ACHN (cell line): Measurements from ENCODE around the gene MAPK8IP3.
"Not testable (repeated sequence)": the region's sequence is repeated elsewhere in the genome, so short reads cannot be mapped to it uniquely, and the experiment has no call there.

Experiments
- DNase-seq: peaks from one replicate; pipeline ENCODE4 v3.0.0-alpha.2; 2015
- in situ Hi-C: cut with HindIII; loops from 2 replicates; pipeline ENCODE4 v1.10.0; 2017; ENCODE audit warnings: low sequenced_read_pairs, low pct_ligation_motif_present, low pct_unique_long_range_greater_than_20kb

The MAPK8IP3 gene

GRCh38 chr16:1727651-1728624 is 21.9 kb downstream of the MAPK8IP3 start:
- in situ Hi-C loops = no loop called here
- DNase-seq = no peak

GRCh38 chr16:1729026-1729425 is 23.0 kb downstream of the MAPK8IP3 start:
- in situ Hi-C loops = no loop called here
- DNase-seq = no peak

DNA sequence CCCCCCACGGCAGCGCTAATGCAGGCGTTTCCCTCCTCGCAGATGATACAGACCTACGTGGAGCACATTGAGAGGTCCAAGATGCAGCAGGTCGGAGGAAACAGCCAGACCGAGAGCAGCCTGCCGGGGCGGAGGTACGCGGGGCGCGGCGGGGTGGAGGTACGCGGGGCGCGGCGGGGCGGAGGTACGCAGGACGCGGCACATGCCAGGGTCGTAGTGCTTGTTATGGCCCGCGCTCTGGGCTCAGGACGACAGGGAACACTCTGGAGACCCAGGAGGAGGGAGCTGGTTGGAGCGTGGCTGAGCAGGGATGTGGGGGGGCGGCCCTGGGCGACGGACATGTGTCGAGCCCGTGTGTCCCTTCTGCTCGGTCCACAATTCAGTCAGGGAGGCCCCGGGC is 23.4 kb downstream of the MAPK8IP3 start:
- in situ Hi-C loops = no loop called here
- DNase-seq = no peak

DNA sequence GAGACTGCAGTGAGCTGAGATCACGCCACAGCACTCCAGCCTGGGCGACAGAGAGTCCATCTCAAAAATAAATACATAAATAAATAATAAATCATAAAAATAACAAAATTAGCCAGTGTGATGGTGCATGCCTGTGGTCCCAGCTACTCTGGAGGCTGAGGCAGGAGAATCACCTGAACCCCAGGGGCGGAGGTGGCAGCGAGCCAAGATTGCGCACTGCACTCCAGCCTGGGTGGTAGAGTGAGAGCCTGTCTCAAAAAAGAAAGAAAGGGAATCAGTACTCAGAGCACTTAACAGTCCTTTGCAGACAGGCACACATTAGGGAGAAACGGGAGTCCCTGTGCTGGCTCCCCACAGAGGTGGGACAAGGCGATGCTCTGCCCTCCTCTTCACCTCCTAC is 25.1 kb downstream of the MAPK8IP3 start:
- in situ Hi-C loops = no loop called here
- DNase-seq = no peak

DNA sequence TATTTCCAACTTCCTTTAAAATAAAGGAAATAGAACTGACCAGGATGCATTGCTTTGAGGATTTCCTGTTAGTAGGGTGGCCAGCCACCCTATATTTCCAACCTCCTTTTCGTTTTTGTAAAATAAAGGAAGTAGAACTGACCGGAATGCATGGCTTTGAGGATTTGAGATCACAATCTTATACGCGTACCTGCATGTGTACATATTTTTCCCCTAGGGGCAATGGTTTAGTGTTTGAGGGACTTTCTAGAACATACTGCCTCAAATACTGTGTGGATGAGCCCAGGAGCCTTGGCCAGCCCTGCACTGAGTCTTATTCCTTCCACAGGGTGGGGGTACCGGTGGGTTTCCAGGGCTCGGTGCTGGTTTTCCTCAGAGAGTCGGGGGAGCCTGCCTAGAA is 25.6 kb downstream of the MAPK8IP3 start:
- no peak for DNase-seq
- in situ Hi-C loops = no loop called here

DNA sequence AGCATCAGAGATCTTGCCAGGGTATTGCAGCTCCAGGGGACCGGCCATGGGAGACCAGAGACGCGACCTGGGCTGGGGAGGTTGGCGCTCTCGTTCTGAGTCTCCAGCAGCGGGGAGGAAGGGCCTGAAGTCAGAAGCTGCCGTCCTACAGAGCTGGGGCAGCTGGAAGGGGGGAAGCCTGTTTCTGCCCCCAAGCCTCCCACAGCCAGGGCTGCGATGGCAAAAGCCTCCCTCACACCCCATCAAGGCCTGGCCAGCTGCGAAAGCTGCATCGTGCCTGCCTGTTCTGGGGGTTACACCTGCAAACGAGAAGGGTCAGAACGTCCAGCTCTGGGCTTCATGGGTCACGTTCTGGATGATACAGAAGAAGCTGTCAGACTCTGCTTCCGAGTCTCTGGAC is 26.1 kb downstream of the MAPK8IP3 start:
- no peak for DNase-seq
- in situ Hi-C loops = no loop called here

GRCh38 chr16:1732551-1732987 is 26.6 kb downstream of the MAPK8IP3 start:
- DNase-seq, in situ Hi-C loops: not testable (repeated sequence)

- in situ Hi-C loops = no loop called here
- no peak for DNase-seq
These were observed 28.1 kb downstream of the MAPK8IP3 start for GRCh38 chr16:1734123-1734522.

- no peak for DNase-seq
- in situ Hi-C loops = no loop called here
These were observed 28.8 kb downstream of the MAPK8IP3 start for GRCh38 chr16:1734816-1735215.

- in situ Hi-C loops = no loop called here
- no peak for DNase-seq
These were observed 34.2 kb downstream of the MAPK8IP3 start for GRCh38 chr16:1740234-1740633.

DNA sequence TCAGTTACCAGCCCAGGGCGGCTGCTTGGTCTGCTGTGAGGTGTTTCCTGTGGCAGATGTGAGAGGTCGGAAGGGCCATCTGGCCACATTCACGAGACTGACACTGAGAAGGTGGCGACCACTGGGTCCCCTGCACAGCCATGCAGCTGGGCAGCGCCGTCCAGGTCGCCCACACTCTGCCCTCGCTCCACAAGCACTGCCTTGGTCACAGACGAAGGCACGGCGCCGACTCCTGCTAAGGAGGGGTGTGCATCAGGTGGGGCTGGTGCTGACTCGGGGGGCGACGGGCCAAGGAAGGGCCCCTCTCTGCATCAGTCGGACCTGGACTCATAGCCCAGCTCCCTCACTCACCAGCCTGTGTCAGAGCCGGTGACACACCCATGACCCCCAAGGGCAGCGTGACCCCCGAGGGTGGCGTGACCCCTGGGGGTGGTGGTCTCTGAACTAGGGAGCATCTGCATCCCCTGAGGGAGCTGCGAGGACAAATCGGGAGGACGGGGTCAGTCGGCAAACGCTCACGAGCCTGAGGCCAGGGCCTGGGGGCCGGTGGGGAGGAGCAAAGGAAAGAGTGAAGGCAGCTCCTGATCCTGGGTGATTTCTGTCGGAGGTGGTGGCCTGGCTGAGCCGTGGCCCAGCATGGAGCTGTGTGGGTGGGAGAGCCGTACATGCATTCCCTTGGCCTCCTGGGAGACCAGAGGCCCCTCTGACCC is 34.9 kb downstream of the MAPK8IP3 start:
- no peak for DNase-seq
- in situ Hi-C loops = no loop called here

GRCh38 chr16:1741553-1742165 is 35.7 kb downstream of the MAPK8IP3 start:
- in situ Hi-C loops = no loop called here
- DNase-seq = no peak

DNA sequence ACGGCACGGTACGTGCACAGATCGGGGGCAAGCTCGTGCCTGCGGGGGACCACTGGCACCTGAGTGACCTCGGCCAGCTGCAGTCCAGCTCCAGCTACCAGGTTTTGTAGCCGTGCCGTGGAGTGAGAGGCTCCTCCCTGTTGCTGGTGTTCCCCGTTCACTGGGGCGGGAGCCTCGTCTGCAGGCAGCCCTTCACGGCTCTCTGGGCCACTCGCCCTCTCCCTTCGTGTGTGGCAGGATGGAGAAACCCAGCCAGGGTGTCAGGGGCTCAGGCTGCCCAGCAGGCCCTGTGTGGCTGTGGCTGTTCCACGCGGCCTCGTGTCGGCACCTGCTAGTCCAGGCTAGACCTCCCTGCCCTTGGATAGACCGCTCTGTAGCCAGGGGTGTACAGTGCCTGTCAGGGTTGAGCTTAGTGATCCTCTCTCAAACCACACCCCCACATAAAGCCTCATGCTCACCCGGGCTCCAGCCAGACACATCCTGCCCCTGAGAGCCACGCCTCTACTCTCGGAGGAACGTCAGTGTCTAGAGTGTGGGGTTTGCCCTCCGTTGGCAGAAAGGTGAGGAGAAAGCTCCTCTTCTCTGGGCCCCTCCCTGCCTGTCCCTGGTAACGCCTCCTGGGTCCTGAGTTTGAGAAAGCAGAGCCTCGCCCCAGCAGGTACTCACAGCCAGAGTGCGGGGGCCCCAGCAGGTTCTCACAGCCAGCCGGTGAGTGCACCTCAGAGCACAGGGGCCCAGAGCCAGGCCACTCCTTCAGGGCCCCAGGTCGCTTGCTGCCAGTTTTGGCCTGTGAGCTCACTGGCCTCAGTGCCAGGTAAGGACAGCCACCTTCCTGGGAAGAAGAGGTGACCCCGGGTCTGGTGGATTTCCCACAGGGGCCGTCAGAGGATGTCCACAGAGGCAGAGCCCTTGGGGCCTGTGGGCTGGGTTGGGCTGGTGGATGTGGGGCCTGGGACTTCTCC is 37.7 kb downstream of the MAPK8IP3 start:
- in situ Hi-C loops = no loop called here
- DNase-seq = no peak

GRCh38 chr16:1744338-1744840 is 38.4 kb downstream of the MAPK8IP3 start:
- no peak for DNase-seq

DNA sequence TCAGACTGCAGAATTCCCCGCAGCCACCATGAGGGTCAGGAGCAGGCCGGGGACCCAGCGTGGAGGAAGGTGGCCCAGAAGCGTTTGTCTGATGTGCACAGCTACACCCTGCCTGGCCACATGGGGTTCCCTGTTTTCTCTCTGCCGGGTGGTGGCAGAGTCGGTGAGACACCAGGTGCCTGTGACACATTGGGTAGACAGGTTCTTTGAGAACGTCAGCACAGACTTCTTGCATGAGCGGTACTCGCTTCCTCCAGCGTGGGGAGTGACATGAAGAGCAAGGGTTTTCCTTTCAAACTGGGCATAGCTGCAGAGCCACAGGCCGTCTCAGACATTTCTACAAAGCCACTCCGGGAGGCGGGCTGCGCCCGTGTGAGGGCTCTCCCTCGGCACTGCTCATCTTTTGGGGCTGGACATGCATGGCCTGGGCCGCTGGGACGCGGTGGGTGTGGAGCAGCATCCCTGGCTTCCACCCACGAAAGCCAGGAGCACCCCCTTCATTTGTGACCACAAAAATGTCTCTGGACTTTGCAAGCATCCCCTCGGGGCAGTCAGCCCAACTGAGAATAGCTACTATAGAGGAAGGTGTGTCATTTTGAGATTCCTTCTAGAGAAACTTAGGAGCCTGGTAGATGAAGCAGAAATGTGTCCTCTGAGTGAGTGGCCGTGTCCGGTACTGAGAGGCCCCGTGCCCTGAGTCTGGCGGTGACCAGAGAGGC is 39.3 kb downstream of the MAPK8IP3 start:
- in situ Hi-C loops = no loop called here
- no peak for DNase-seq

More at GRCh38 chr16:1744338-1744840, 38.4 kb downstream of the MAPK8IP3 start:
- in situ Hi-C loops = no loop called here

- in situ Hi-C loops = no loop called here
- no peak for DNase-seq
These were observed 40.1 kb downstream of the MAPK8IP3 start for GRCh38 chr16:1745900-1746692.
